ENCODE measurements around the gene USP30.

USP30 gene

GRCh38 chr12:109121346-109121880, 69.0 kb downstream of the USP30 start:
- Histone ChIP-seq H3K9me2 (replicated peaks; ENCODE audit: low read depth, low read length) (no peaks in the 10 kb centered on the region), H3K9ac (ENCODE audit: low read depth, low read length, poor library complexity, severe bottlenecking) (no peak overlapping the region), H3K36me3 (ENCODE audit: insufficient read depth, low read length) (no peaks in the 10 kb centered on the region), H3K4me2 (ENCODE audit: low read depth, low read length, poor library complexity, severe bottlenecking) (no peak overlapping the region), H3K4me3 (ENCODE audit: low read length, poor library complexity, severe bottlenecking) (no peak overlapping the region), H4K20me1 (ENCODE audit: insufficient read depth, low read length, poor library complexity, severe bottlenecking) (no peaks in the 10 kb centered on the region), H3K4me1 (ENCODE audit: insufficient read depth, low read length, poor library complexity, severe bottlenecking) (peaks cover 3% of the 10 kb centered on the region), H2AFZ (ENCODE audit: low read length) (no peak overlapping the region), H3K79me2 (ENCODE audit: insufficient read depth, low read length) (no peaks in the 10 kb centered on the region), H3K9me3 (ENCODE audit: insufficient read depth, low read depth, low read length) (no peaks in the 10 kb centered on the region), H3K27me3 (ENCODE audit: insufficient read depth, low read length, poor library complexity, severe bottlenecking) (no peaks in the 10 kb centered on the region), H3F3A (ENCODE audit: low read depth) (no peaks in the 10 kb centered on the region)
- TF ChIP-seq EZH2phosphoT487 (IDR thresholded peaks at IDR 0.05; ENCODE audit: borderline replicate concordance) (no peak), CTCF (conservative IDR thresholded peaks at IDR 0.05; ENCODE audit: low read length) (no peak)

GRCh38 chr12:109124878-109125648, 72.7 kb downstream of the USP30 start:
- Histone ChIP-seq H3K27me3 (ENCODE audit: insufficient read depth, low read length, poor library complexity, severe bottlenecking) (no peaks in the 10 kb centered on the region), H3K9me3 (ENCODE audit: insufficient read depth, low read depth, low read length) (no peaks in the 10 kb centered on the region), H3K9me2 (replicated peaks; ENCODE audit: low read depth, low read length) (no peaks in the 10 kb centered on the region), H3K4me1 (ENCODE audit: insufficient read depth, low read length, poor library complexity, severe bottlenecking) (no peaks in the 10 kb centered on the region), H2AFZ (ENCODE audit: low read length) (no peak overlapping the region), H3K9ac (ENCODE audit: low read depth, low read length, poor library complexity, severe bottlenecking) (no peak overlapping the region), H4K20me1 (ENCODE audit: insufficient read depth, low read length, poor library complexity, severe bottlenecking) (no peaks in the 10 kb centered on the region), H3F3A (ENCODE audit: low read depth) (no peaks in the 10 kb centered on the region), H3K79me2 (ENCODE audit: insufficient read depth, low read length) (no peaks in the 10 kb centered on the region), H3K36me3 (ENCODE audit: insufficient read depth, low read length) (no peaks in the 10 kb centered on the region), H3K4me3 (ENCODE audit: low read length, poor library complexity, severe bottlenecking) (no peak overlapping the region), H3K4me2 (ENCODE audit: low read depth, low read length, poor library complexity, severe bottlenecking) (no peak overlapping the region)
- TF ChIP-seq CTCF (conservative IDR thresholded peaks at IDR 0.05; ENCODE audit: low read length), result no peak
- TF ChIP-seq EZH2phosphoT487 (IDR thresholded peaks at IDR 0.05; ENCODE audit: borderline replicate concordance), result no peak

- Histone ChIP-seq H3K9ac (ENCODE audit: low read depth, low read length, poor library complexity, severe bottlenecking) (no peak overlapping the region), H3K36me3 (ENCODE audit: insufficient read depth, low read length) (no peaks in the 10 kb centered on the region), H3K4me2 (ENCODE audit: low read depth, low read length, poor library complexity, severe bottlenecking) (no peak overlapping the region), H4K20me1 (ENCODE audit: insufficient read depth, low read length, poor library complexity, severe bottlenecking) (no peaks in the 10 kb centered on the region), H3K9me2 (replicated peaks; ENCODE audit: low read depth, low read length) (no peaks in the 10 kb centered on the region), H3K4me1 (ENCODE audit: insufficient read depth, low read length, poor library complexity, severe bottlenecking) (no peaks in the 10 kb centered on the region), H2AFZ (ENCODE audit: low read length) (no peak overlapping the region), H3K79me2 (ENCODE audit: insufficient read depth, low read length) (no peaks in the 10 kb centered on the region), H3K9me3 (ENCODE audit: insufficient read depth, low read depth, low read length) (no peaks in the 10 kb centered on the region), H3F3A (ENCODE audit: low read depth) (no peaks in the 10 kb centered on the region), H3K27me3 (ENCODE audit: insufficient read depth, low read length, poor library complexity, severe bottlenecking) (no peaks in the 10 kb centered on the region), H3K4me3 (ENCODE audit: low read length, poor library complexity, severe bottlenecking) (no peak overlapping the region)
- TF ChIP-seq EZH2phosphoT487 (IDR thresholded peaks at IDR 0.05; ENCODE audit: borderline replicate concordance), result no peak
- no peak for TF ChIP-seq CTCF (conservative IDR thresholded peaks at IDR 0.05; ENCODE audit: low read length)
Measured at GRCh38 chr12:109125791-109126190, 73.4 kb downstream of the USP30 start.

Measured in Loucy (cell line).